Gastroesophageal sphincter (tissue), 3 donors: ENCODE measurements around the gene MINDY4B.

Source experiments
- CTCF ChIP-seq, 4 experiments: fragments of 200-600 bp in 2 of 4; fragments of 450-650 bp in 2 of 4; sonication (generic) in 1 of 4; IDR thresholded peaks; one replicate each; pipeline ENCODE4 v1.5.1; 2017 to 2019; ENCODE audit warnings: antibody characterized with exemption in 4 of 4, mild to moderate bottlenecking in 2 of 4, moderate library complexity in 2 of 4
- EP300 ChIP-seq: sonication (generic); formaldehyde crosslinking; IDR thresholded peaks from one replicate; pipeline ENCODE4 v1.6.1; 2017; ENCODE audit warnings: antibody characterized with exemption, mild to moderate bottlenecking
- POLR2A ChIP-seq, 2 donors: fragments of 450-650 bp; IDR thresholded peaks; one replicate each; pipeline ENCODE4 v1.6.1; 2017; ENCODE audit warnings: antibody characterized with exemption in 2 of 2, mild to moderate bottlenecking in 2 of 2, moderate library complexity in 1 of 2
- POLR2AphosphoS5 ChIP-seq: sonication (generic); formaldehyde crosslinking; IDR thresholded peaks from one replicate; pipeline ENCODE4 v1.6.1; 2017; ENCODE audit warnings: antibody characterized with exemption

- TF ChIP-seq POLR2AphosphoS5 (no peak), CTCF (IDR thresholded peaks at IDR 0.05) (no peak), POLR2A (IDR thresholded peaks at IDR 0.05) (no peak), EP300 (no peak)
These were observed 14.4 kb downstream of the MINDY4B start for GRCh38 chr3:150890831-150891230.
